IMR-90 (cell line): ENCODE data around the gene FAM180A. TPM values are rescaled to one million over a fixed set of nuclear protein-coding genes. Genes with fewer than 3 reads are reported as not detected.

ENCODE experiments used
- ATAC-seq: fragments of 200-7000 bp; cut with Tn5 transposase; 2 replicates; pipeline ENCODE4 v1.9.1; 2020; ENCODE audit warnings: low read depth, mild to moderate bottlenecking, moderate library complexity
- BruUV-seq: library from RNA; stranded (reverse); fragments of 400-500 nt; replicated peaks from 2 replicates; lab custom pipeline; 2021; lab: Mats Ljungman, UMichigan
- CTCF ChIA-PET: fragments of 300-600 bp; formaldehyde crosslinking; extraction: SDS; loops from one replicate; lab custom pipeline; 2021; ENCODE audit warnings: antibody characterized with exemption; lab: Yijun Ruan, JAX
- POLR2A ChIA-PET: fragments of 300-600 bp; sonication (Branson Sonifier 250); formaldehyde crosslinking; loops from one replicate; lab custom pipeline; 2022; ENCODE audit warnings: antibody characterized with exemption; ENCODE audit not compliant: unreplicated experiment; lab: Charles Lee
- DNase-seq: peaks from one replicate; pipeline ENCODE4 v3.0.0; 2013
- H2AFZ ChIP-seq: replicated peaks from 2 replicates; pipeline ENCODE3; 2013; ENCODE audit warnings: low read length, mild to moderate bottlenecking; ENCODE audit not compliant: poor library complexity
- H2AK5ac ChIP-seq: 2 replicates; pipeline ENCODE4 v1.6.1; 2013; ENCODE audit warnings: low read depth, low read length, inconsistent platforms
- H2AK9ac ChIP-seq: replicated peaks from 2 replicates; pipeline ENCODE3; 2013; ENCODE audit warnings: mild to moderate bottlenecking, low read depth, low read length, moderate library complexity; ENCODE audit not compliant: poor library complexity
- H2BK120ac ChIP-seq: 2 replicates; pipeline ENCODE4 v1.6.1; 2013; ENCODE audit warnings: low read depth, low read length, inconsistent platforms
- H2BK15ac ChIP-seq: 3 replicates; pipeline ENCODE4 v1.6.1; 2013; ENCODE audit warnings: low read depth, low read length, inconsistent platforms
- H2BK20ac ChIP-seq: 2 replicates; pipeline ENCODE4 v1.6.1; 2013; ENCODE audit warnings: low read depth, mild to moderate bottlenecking, inconsistent platforms, low read length, moderate library complexity
- H2BK5ac ChIP-seq: 2 replicates; pipeline ENCODE4 v1.6.1; 2013; ENCODE audit warnings: mild to moderate bottlenecking, low read depth, low read length, inconsistent platforms; ENCODE audit not compliant: poor library complexity, severe bottlenecking
- H3K14ac ChIP-seq: replicated peaks from 2 replicates; pipeline ENCODE4 v1.6.1; 2013; ENCODE audit warnings: low read depth, low read length, inconsistent platforms
- H3K18ac ChIP-seq: 2 replicates; pipeline ENCODE4 v1.6.1; 2013; ENCODE audit warnings: low read depth, low read length, control low read depth
- H3K23ac ChIP-seq: 2 replicates; pipeline ENCODE4 v1.6.1; 2013; ENCODE audit warnings: low read depth, low read length, inconsistent platforms
- H3K27ac ChIP-seq: 2 replicates; pipeline ENCODE4 v1.5.1; 2013; ENCODE audit warnings: mild to moderate bottlenecking, control low read depth, low read length; ENCODE audit not compliant: insufficient read depth
- H3K27me3 ChIP-seq: 2 replicates; pipeline ENCODE4 v1.6.1; 2013; ENCODE audit warnings: low read length; ENCODE audit not compliant: control insufficient read depth, insufficient read depth
- H3K36me3 ChIP-seq: 2 replicates; pipeline ENCODE4 v1.6.1; 2013; ENCODE audit warnings: low read length, mixed read lengths; ENCODE audit not compliant: control insufficient read depth, insufficient read depth
- H3K4ac ChIP-seq: 2 replicates; pipeline ENCODE4 v1.6.1; 2013; ENCODE audit warnings: low read depth, low read length, inconsistent platforms
- H3K4me1 ChIP-seq: 2 replicates; pipeline ENCODE4 v1.6.1; 2013; ENCODE audit warnings: low read length, mixed read lengths; ENCODE audit not compliant: control insufficient read depth, insufficient read depth
- H3K4me2 ChIP-seq: 2 replicates; pipeline ENCODE4 v1.6.1; 2013; ENCODE audit warnings: low read depth, mild to moderate bottlenecking, control low read depth, low read length, moderate library complexity
- H3K4me3 ChIP-seq: 2 replicates; pipeline ENCODE4 v1.5.1; 2013; ENCODE audit warnings: low read depth, mild to moderate bottlenecking, control low read depth, low read length, moderate library complexity; ENCODE audit not compliant: insufficient read depth
- H3K56ac ChIP-seq: 2 replicates; pipeline ENCODE4 v1.6.1; 2013; ENCODE audit warnings: low read length, inconsistent platforms; ENCODE audit not compliant: insufficient read depth; ENCODE audit errors: extremely low read depth
- H3K79me1 ChIP-seq, 2 experiments: 2 replicates each; pipeline ENCODE4 v1.6.1; 2013; ENCODE audit warnings: low read length in 2 of 2, inconsistent platforms in 1 of 2, low read depth in 1 of 2
- H3K9ac ChIP-seq: 2 replicates; pipeline ENCODE4 v1.6.1; 2013; ENCODE audit warnings: low read depth, low read length, control low read depth
- H3K9me1 ChIP-seq: 2 replicates; pipeline ENCODE4 v1.6.1; 2013; ENCODE audit warnings: low read length, inconsistent platforms; ENCODE audit not compliant: insufficient read depth
- H3K9me3 ChIP-seq: 2 replicates; pipeline ENCODE4 v1.6.1; 2013; ENCODE audit warnings: low read length; ENCODE audit not compliant: control insufficient read depth, insufficient read depth
- H4K20me1 ChIP-seq: 2 replicates; pipeline ENCODE4 v1.6.1; 2013; ENCODE audit warnings: low read length, inconsistent platforms; ENCODE audit not compliant: insufficient read depth
- H4K5ac ChIP-seq: 2 replicates; pipeline ENCODE4 v1.6.1; 2013; ENCODE audit warnings: mild to moderate bottlenecking, low read depth, low read length, control low read depth
- H4K8ac ChIP-seq, 2 experiments: 2 replicates each; pipeline ENCODE4 v1.6.1; 2013; ENCODE audit warnings: low read depth in 2 of 2, low read length in 2 of 2, control low read depth in 1 of 2, inconsistent platforms in 1 of 2
- H4K91ac ChIP-seq: 2 replicates; pipeline ENCODE4 v1.6.1; 2013; ENCODE audit warnings: low read depth, low read length, inconsistent platforms; ENCODE audit not compliant: insufficient read depth
- BHLHE40 ChIP-seq: fragments of 150-350 bp; IDR thresholded peaks from 2 replicates; pipeline ENCODE4 v1.6.1; 2016; ENCODE audit warnings: mild to moderate bottlenecking, low read depth, low read length
- CEBPB ChIP-seq: IDR thresholded peaks from 2 replicates; pipeline ENCODE4 v1.6.1; 2012; ENCODE audit warnings: low read depth, low read length, improper control_type of control experiment
- CHD1 ChIP-seq: IDR thresholded peaks from 2 replicates; pipeline ENCODE4 v1.6.1; 2012; ENCODE audit warnings: low read depth, low read length, improper control_type of control experiment
- ELK1 ChIP-seq: fragments of 150-350 bp; IDR thresholded peaks from 2 replicates; pipeline ENCODE4 v1.6.1; 2016; ENCODE audit warnings: low read depth, mild to moderate bottlenecking, low read length, moderate library complexity, borderline replicate concordance
- FOS ChIP-seq: fragments of 150-350 bp; IDR thresholded peaks from 2 replicates; pipeline ENCODE4 v1.6.1; 2016; ENCODE audit warnings: low read depth, low read length
- MAFK ChIP-seq: IDR thresholded peaks from 2 replicates; pipeline ENCODE4 v1.6.1; 2012; ENCODE audit warnings: low read depth, low read length, improper control_type of control experiment
- MAZ ChIP-seq: IDR thresholded peaks from 2 replicates; pipeline ENCODE4 v1.6.1; 2012; ENCODE audit warnings: low read depth, mild to moderate bottlenecking, low read length, improper control_type of control experiment, moderate library complexity, borderline replicate concordance
- MXI1 ChIP-seq: IDR thresholded peaks from 2 replicates; pipeline ENCODE4 v1.6.1; 2012; ENCODE audit warnings: low read depth, mild to moderate bottlenecking, low read length, moderate library complexity, borderline replicate concordance
- NFE2L2 ChIP-seq: fragments of 150-350 bp; IDR thresholded peaks from 2 replicates; pipeline ENCODE4 v1.6.1; 2016; ENCODE audit warnings: low read depth, mild to moderate bottlenecking, low read length
- POLR2A ChIP-seq: IDR thresholded peaks from 2 replicates; pipeline ENCODE4 v1.6.1; 2012; ENCODE audit warnings: mild to moderate bottlenecking, low read depth, low read length
- RAD21 ChIP-seq: IDR thresholded peaks from 2 replicates; pipeline ENCODE4 v1.6.1; 2012; ENCODE audit warnings: low read length, improper control_type of control experiment
- RFX5 ChIP-seq: IDR thresholded peaks from 2 replicates; pipeline ENCODE4 v1.8.0; 2012; ENCODE audit warnings: low read depth, mild to moderate bottlenecking, low read length, moderate library complexity
- USF2 ChIP-seq: fragments of 150-350 bp; IDR thresholded peaks from 2 replicates; pipeline ENCODE4 v1.6.1; 2017; ENCODE audit warnings: mild to moderate bottlenecking, antibody characterized with exemption, low read length, low read depth
- WGBS, 2 experiments: methylation state at CpG; one replicate each; pipeline versions ENCODE4 v1.1.5 to v1.1.7; 2013; ENCODE audit warnings: missing lambda C conversion rate in 2 of 2; ENCODE audit not compliant: insufficient read length in 1 of 2; ENCODE audit errors: extremely low coverage in 2 of 2; 5-methylcytosine and 5-hydroxymethylcytosine counted together
- dilution Hi-C: fragments of 300-500 bp; cut with HindIII; formaldehyde crosslinking; loops from one replicate; pipeline ENCODE4 v1.14.3; 2018; ENCODE audit warnings: low sequenced_read_pairs; ENCODE audit not compliant: unreplicated experiment
- in situ Hi-C: fragments of 300-500 bp; cut with MboI; formaldehyde crosslinking; loops from 3 replicates; pipeline ENCODE4 v1.14.3; 2019; ENCODE audit warnings: low sequenced_read_pairs, inconsistent platforms, mixed read lengths
- intact Hi-C: fragments of 100-400 bp; cut with micrococcal nuclease; formaldehyde crosslinking; loops from 2 replicates; pipeline ENCODE4 v1.10.0; 2022
- polyA plus RNA-seq, 3 experiments: library from polyadenylated mRNA; depleted of rRNA; stranded (reverse); fragments of >200 nt; gene quantifications; 2 replicates each; pipeline ENCODE4 v1.2.3, GENCODE V29; 2012; ENCODE audit warnings: low replicate concordance in 1 of 3
- total RNA-seq: library from RNA; depleted of rRNA; stranded (reverse); fragments of >200 nt; gene quantifications from 2 replicates; pipeline ENCODE4 v1.2.3, GENCODE V29; 2012

Gene FAM180A
- total and polyA plus RNA-seq, 2 of the 4 experiments (the other 2 are of a cell fraction): 1.3 to 2.0 TPM

GRCh38 chr7:135768467-135768866, 19.9 kb upstream of the FAM180A start:
- WGBS, 2 experiments: no CpG with 5 or more reads among the region's 4 CpGs
- Histone ChIP-seq H3K79me1 (no peaks in the 10 kb centered on the region), H3K23ac (no peak overlapping the region), H3K4ac (no peak overlapping the region), H2BK15ac (no peak overlapping the region), H2AFZ (peak overlapping the region; percentile 1), H3K4me2 (no peak overlapping the region), H3K18ac (no peak overlapping the region), H2BK5ac (no peak overlapping the region), H3K4me3 (no peak overlapping the region), H2BK120ac (no peak overlapping the region), H3K27ac (no peak overlapping the region), H3K56ac (no peak overlapping the region), H4K5ac (no peak overlapping the region), H4K8ac (no peak overlapping the region), H4K91ac (no peak overlapping the region), H3K36me3 (no peaks in the 10 kb centered on the region), H3K4me1 (peaks cover 12% of the 10 kb centered on the region), H3K9ac (no peak overlapping the region), H3K27me3 (no peaks in the 10 kb centered on the region), H4K20me1 (no peaks in the 10 kb centered on the region), H3K9me3 (no peaks in the 10 kb centered on the region), H3K14ac (no peak overlapping the region), H2BK20ac (no peak overlapping the region), H3K9me1 (peaks cover 14% of the 10 kb centered on the region), H2AK9ac (no peak overlapping the region), H2AK5ac (no peak overlapping the region)
- ChIA-PET CTCF (no interaction called here), POLR2A (no interaction called here)
- BruUV-seq: no TSS peak
- intact Hi-C loops (no loop called here), in situ Hi-C loops (no loop called here), dilution Hi-C loops (no loop called here)
- DNase-seq (no peak), ATAC-seq (no peak)
- TF ChIP-seq RFX5 (no peak), RAD21 (no peak), MAZ (no peak), POLR2A (no peak), USF2 (no peak), BHLHE40 (no peak), MXI1 (no peak), NFE2L2 (no peak), ELK1 (no peak), CHD1 (no peak), MAFK (no peak), FOS (no peak), CEBPB (no peak)
